GM12872 (cell line): ENCODE data around the gene CABLES2.

Experiments
- TF ChIP-seq, protein P1 (sequence below): IDR thresholded peaks from 3 replicates; pipeline ENCODE4 v1.5.1; 2011; ENCODE audit warnings: low read depth, mild to moderate bottlenecking, low read length, moderate library complexity; ENCODE audit not compliant: insufficient read depth

Gene CABLES2

DNA sequence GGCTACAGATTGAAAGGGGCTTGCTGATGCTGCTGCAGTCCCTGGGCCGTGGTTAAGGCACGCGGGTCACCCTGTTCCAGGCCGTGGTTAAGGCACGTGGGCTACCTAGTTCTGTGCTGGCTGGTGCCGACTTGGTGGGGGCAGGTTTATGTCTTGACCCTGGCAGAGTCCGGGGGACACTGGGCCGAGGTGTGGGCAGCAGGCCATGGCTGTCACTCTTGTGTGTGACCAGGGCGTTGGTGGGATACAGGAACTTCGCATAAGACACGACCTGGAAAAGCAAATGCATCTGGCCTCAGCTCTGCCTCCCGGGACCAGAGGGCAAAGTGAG is 13.8 kb downstream of the CABLES2 start:
- TF ChIP-seq, protein P1, sequence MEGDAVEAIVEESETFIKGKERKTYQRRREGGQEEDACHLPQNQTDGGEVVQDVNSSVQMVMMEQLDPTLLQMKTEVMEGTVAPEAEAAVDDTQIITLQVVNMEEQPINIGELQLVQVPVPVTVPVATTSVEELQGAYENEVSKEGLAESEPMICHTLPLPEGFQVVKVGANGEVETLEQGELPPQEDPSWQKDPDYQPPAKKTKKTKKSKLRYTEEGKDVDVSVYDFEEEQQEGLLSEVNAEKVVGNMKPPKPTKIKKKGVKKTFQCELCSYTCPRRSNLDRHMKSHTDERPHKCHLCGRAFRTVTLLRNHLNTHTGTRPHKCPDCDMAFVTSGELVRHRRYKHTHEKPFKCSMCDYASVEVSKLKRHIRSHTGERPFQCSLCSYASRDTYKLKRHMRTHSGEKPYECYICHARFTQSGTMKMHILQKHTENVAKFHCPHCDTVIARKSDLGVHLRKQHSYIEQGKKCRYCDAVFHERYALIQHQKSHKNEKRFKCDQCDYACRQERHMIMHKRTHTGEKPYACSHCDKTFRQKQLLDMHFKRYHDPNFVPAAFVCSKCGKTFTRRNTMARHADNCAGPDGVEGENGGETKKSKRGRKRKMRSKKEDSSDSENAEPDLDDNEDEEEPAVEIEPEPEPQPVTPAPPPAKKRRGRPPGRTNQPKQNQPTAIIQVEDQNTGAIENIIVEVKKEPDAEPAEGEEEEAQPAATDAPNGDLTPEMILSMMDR: no peak

DNA sequence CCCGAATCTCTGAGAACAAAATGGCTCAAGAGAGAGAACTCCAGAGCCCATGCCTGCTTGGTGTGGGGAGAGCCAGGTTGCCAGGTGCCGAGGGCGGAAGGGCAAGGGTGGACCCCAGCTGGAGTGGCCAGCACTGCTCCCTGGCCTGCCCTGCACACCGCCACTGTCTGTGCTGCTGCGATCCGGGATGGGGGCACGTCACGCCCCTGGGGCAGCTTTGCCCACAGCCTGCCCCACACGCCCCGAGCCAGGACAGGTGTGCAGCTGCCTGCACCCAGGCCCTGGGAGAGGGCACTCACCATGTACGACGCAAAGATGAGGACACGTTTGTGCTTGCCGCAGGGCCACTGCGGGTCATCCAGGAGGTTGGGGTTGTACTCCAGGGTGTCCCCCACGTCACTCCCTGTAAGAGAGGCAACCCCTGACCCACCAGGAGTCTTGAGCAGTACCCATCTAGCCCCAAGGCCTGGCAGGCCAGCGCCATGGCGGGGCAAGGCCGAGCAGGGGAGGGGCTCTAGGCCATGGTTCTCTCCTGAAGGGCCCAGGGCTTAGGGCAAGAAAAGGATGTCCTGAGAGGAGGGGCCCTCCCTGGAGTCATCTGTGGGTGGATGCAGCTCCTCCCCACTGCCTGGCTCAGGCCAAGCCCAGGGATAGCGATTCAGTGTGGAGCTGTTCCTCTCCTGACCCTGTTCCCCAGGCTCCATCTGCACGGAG is 14.3 kb downstream of the CABLES2 start:
- TF ChIP-seq, protein P1: no peak

DNA sequence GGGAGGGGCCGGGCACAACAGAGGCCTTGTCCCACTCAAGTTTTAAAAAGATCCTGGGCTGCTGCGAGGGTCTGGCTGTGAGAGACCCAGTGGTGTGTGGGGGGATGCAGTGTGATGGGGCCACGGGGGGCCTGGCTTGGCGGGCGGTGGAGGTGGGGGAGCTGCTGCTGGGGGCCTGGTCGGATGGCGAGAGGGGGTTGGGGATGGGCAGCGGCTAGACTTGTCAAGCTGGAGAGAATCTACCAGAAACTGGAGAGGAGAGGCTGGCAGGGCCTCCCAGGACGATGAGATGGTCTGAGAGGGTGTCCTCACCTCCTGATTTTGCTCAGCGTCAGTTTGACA is 15.0 kb downstream of the CABLES2 start:
- TF ChIP-seq, protein P1: no peak

DNA sequence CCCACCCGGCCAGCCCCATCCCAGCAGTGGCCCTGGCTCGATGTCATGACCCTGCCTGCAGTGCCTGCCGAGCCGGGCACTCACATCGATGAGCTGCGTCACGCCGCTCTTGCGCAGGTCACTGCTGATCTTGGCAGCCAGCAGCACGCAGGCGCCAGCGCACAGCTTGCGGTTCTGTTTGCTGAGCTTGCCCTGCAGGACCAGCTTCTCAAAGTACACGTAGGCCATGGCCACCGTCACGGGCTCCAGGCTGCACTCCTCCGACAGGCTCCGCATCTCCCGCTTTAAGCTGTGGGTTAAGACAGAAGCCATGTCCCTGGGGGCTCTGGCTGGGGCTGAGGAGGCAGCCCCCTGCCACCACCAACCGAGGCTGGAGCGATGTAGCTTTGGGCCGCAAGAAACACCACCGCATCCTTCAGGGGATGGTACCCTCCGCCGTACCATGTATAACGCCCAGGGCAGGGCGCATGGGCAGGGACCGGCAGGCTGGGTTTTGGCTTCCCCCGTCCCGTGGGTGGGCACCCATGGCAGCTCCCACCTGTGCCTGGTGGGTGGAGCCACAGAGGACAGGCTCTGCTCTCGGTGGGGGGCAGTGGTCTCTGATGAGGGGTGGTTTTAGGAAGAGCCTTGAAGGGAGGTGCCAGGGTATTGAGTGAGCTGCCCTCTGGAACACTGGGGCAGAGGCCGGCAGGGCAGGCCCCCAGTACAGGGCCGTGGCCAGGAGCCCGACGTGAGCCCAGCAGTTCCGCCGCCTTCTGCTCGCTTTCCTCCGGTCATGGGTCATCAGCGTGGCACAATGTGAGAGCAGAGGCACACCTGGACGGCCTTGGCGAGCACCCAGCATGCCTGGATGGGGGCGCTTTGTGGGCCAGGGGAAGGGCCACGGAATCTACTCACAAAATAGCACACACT is 15.7 kb downstream of the CABLES2 start:
- TF ChIP-seq, protein P1: no peak

DNA sequence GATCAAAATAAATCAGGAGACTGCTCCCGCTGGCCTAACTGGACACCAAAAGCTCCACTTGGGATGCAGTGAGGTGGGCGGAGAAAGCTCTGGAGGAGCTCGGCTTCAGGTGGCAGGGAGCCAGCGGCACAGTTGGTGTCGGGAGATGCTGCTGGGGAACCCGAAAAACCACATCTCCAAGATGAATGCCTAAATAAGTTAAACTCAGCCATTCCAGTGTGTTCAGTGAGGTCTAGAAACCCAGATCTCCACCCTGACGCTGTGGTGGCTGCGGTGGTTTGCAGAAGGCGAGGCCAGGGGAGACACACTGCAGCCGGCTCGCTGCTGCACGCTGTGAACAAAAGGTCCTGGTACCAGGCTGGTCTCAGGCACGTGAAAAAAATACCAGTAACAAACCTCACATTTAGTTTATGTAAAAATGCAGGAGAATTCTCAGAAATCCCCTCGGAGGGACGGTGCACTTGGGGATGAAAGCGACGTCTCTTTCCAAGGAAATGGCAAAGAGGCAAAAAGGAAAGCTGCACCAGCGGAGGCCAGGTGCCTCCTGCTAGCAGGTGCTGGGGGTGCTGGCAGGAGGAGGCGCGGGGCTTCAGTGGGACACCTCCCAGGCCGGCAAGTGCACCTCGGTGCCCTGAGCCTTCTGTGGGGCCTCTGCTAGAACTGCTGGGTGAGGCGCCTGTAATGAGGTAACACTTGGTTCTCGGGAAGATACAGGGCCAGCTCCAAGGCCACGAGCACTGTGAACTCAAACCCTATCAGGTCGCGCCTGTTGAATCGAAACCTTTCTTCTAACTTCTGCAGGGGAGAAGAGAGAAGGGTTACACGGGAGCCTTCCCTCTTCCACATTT is 16.5 kb downstream of the CABLES2 start:
- TF ChIP-seq, protein P1: no peak

DNA sequence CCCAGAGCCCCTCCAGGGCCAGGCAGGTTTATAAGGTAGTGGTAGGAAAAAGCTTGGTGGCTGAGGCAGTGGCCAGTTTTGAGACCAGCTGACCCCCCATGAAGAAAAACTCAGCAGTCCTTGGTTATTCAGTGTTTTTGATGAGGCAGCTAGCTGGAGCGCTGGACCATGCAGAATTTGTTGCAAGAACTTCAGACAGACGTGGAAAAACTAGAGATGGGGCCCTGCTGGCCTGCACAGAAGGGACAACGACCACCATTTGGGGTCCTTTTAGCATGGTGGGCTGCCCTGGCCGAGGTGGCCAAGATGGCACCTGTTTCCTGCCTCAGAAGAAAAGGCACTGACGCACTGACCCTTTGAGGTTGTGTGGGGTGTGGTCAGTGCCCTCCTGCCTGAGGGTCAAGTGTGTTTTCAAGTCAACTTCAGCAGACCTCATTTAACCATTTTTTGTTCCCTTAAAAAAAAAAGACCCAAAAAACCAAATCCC is 17.4 kb downstream of the CABLES2 start:
- TF ChIP-seq, protein P1: no peak

DNA sequence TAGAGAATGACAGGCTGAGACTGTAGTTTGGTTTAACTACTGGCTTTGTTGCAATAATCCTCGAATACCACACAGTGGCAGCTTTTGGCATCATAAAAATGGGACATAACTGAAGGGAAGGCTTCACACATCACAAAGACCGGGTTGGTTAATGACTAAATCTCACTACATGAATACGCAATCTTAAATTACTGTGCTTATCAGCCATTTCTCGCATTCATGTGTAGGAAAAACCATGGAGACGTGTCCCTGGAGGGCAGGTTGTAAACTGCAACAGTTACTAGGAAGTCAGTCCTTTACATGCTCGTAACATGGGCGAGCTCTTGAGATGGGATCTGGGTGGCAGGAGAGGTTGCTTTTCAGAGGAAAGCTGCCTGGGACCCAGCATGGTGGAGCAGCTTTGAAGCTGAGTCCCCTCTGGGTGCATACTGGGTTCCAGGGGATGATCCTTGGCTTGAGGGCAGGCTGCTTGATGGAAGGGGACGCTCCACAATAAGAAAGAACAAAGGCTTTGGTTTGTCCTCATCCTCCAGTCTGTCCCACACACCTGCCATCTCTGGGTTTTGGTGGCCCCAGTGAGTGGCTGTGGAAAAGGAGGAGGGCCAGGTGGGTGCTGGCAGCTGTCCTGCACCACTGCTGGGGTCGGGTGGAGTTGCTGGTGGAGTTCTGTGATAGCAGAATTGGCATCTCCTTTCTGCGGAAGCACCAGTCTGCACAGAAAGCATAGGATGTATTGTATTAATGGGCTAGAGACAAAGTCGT is 18.1 kb downstream of the CABLES2 start:
- TF ChIP-seq, protein P1: 0 out of 3 replicates have a peak, but pooled peaks have one; percentile 7
